GM18951 (cell line): ENCODE measurements around the gene TMCO4.

Experiments
- POLR2A ChIP-seq: IDR thresholded peaks from 4 replicates; pipeline ENCODE4 v1.6.1; 2011; ENCODE audit warnings: mild to moderate bottlenecking; ENCODE audit not compliant: insufficient read length, insufficient read depth; ENCODE audit errors: extremely low read depth
- in situ Hi-C: fragments of 300-500 bp; cut with MboI; formaldehyde crosslinking; loops from one replicate; pipeline ENCODE4 v1.12.0; 2022; ENCODE audit warnings: low sequenced_read_pairs, mixed read lengths, inconsistent platforms; ENCODE audit not compliant: unreplicated experiment

The TMCO4 gene

GRCh38 chr1:19679691-19680090 is 120.0 kb downstream of the TMCO4 start:
- in situ Hi-C loops, result no loop called here
- no peak for TF ChIP-seq POLR2A

GRCh38 chr1:19678931-19679453 is 120.7 kb downstream of the TMCO4 start:
- in situ Hi-C loops, result no loop called here
- no peak for TF ChIP-seq POLR2A

- TF ChIP-seq POLR2A, result no peak
- in situ Hi-C loops, result no loop called here
Measured at GRCh38 chr1:19678493-19678892, 121.2 kb downstream of the TMCO4 start.

GRCh38 chr1:19676438-19676922 is 123.2 kb downstream of the TMCO4 start:
- in situ Hi-C loops, result no loop called here
- no peak for TF ChIP-seq POLR2A

GRCh38 chr1:19675797-19676196 is 123.9 kb downstream of the TMCO4 start:
- TF ChIP-seq POLR2A, result no peak
- in situ Hi-C loops, result no loop called here

GRCh38 chr1:19672237-19672636 is 127.5 kb downstream of the TMCO4 start:
- TF ChIP-seq POLR2A, result no peak
- in situ Hi-C loops, result no loop called here

GRCh38 chr1:19670787-19671186 is 128.9 kb downstream of the TMCO4 start:
- in situ Hi-C loops, result no loop called here
- TF ChIP-seq POLR2A, result no peak

- in situ Hi-C loops, result no loop called here
- no peak for TF ChIP-seq POLR2A
Measured at GRCh38 chr1:19668888-19669287, 130.8 kb downstream of the TMCO4 start.

GRCh38 chr1:19665496-19666465 is 133.9 kb downstream of the TMCO4 start:
- TF ChIP-seq POLR2A, result no peak
- in situ Hi-C loops, result no loop called here

- in situ Hi-C loops, result no loop called here
- TF ChIP-seq POLR2A, result no peak
Measured at GRCh38 chr1:19665186-19665495, 134.6 kb downstream of the TMCO4 start.

GRCh38 chr1:19664453-19665185 is 135.1 kb downstream of the TMCO4 start, which contains the start of gene HTR6:
TSS of gene HTR6 (plus strand) at chr1:19664875. CDS start at chr1:19665754, 879 bp downstream.
- in situ Hi-C loops, result no loop called here
- no peak for TF ChIP-seq POLR2A

GRCh38 chr1:19662313-19662712 is 137.4 kb downstream of the TMCO4 start:
- in situ Hi-C loops, result no loop called here
- TF ChIP-seq POLR2A, result no peak

- TF ChIP-seq POLR2A, result no peak
- in situ Hi-C loops, result no loop called here
Measured at GRCh38 chr1:19661721-19662228, 137.9 kb downstream of the TMCO4 start.
